ENCODE measurements around the gene CORO1C.

CORO1C gene

DNA sequence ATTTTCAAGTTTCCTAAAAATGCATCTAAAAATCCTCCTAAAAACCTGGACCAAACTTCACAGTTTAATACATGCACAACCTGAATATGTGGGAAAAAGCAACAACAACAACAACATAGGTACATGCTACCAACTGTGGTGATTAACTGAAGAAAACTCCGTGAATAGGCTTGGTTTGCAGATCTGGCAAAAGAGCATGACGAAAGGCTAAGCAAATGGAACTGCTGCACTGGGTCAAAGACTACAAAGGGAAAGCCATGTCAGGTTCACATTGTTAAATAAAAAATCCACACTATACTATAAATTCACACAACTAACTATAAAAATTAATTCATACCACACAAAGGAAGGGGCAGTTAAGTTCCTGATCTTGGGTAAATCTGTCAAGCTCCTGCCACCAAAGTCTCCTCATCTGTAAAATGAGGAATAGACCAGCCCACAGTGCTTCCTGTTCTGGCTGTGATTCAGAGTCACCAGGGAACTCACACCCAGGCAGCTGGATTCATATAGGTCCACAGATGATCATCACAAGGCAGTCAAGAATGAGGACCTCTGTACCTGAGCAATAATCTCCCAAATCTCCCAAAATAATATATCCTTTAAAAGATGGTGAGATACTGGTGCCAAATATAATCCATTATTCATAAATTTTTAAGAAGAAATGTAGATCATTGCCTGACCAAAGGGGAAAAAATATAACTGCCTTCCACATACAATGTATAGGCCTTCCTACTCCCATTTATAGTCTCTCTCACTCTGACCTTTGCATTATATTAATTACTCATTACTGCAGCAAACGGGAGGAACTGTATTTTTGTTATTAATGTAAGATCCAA lies 7.0 kb downstream of the CORO1C start:
- DNase-seq: peak; percentile 20

DNA sequence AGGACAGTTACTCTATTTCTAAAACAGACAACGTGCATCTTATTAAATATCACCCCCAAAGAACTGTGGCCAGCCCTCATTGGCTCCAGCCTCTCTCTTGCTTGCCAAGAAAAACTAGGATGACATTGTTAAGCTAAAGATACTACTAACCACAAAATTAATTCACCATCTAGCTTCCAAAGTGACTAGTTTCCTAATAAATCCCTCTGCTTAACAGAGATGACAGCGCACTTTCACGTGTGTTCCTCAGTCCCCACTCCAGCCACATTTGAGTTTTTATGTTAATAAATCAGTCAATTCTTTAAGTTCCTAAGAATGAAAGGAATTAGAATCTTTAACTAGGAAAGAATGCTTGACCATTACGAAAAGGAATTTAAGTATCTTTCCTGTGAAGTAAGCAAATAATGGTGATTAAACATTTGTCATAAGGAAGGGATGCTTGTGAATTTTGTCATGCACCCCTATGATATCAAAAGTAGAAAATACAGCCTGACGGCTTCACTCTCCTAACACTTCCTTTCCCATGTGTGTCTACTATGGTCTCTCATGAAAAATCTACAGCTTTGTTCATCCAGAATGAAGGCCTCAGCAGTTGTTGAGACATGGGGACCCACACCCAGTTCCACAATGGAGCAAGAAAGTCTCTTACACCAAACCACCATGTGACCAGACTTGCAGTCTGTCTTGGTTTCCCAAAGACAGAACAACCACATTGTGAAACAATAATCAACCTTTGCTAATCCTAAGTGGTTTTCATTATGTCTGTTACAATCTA lies 8.1 kb downstream of the CORO1C start:
- DNase-seq: no peak

DNA sequence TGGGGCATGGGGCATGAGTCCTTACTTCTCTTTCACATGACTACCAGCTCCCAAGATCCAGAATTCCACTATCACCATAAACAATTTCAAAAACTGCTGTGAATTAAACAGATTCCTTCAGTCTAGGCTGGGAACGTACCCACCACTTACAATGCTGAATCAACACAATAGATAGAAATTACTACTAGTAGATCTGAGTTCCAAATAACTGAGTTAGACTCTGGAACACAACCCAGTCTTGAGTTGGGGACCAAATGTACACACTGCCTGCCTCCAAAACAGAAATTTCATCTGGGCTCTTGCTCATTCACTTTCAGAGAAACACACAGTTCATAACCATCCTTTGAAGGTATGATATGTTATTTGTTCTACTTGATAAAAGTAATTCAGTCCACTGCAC lies 8.9 kb downstream of the CORO1C start:
- no peak for DNase-seq

DNA sequence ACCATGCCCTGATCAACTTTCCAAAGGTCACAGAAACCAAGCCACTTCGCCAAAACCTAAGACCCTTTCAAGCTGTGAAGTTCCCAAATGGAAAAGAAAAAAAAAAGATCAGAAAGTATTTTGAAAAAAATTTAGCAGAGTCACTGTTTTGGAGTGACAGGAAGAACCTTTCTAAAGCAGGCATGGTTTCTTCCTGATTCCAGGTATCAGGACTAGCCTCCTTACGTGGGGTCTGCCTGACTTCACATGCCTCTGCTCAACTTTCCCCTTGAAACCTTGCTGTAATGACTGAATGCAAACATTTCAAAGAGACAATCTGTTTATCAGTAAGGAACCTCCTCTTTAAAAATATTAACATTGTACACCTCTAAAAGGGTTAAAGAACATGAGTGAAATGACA lies 9.5 kb downstream of the CORO1C start:
- no peak for DNase-seq

DNA sequence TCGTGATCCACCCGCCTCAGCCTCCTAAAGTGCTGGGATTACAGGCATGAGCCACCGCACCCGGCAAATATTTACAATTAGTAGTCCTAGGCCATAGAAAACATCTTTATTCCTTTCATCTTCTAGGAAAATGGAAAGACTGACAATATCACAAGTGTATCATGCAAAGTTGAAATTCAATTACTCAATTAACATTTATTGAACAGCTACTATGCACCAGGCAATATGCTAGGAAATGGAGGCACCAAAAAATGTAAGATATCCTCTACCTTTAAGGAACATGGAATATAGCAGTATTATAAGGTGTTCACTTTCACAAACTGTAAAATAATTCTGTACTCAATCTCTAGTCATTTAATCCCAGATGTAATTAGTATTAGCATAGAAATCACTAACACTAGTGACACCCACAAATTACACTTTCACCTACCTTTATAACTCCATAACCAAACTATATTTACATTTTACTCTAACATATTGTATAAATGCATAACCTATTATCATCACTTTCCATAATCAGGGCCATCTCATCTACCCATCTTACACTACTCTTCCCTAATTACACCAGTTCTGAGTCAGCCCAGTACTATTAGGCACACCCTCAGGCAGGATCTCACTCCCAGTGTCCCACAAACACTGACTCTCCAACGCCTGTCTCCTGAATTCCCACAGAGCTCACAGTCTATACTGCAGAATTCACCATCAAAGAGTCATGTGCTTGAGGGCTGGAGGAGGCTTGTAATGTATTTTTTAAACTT lies 10.4 kb downstream of the CORO1C start:
- DNase-seq: no peak

DNA sequence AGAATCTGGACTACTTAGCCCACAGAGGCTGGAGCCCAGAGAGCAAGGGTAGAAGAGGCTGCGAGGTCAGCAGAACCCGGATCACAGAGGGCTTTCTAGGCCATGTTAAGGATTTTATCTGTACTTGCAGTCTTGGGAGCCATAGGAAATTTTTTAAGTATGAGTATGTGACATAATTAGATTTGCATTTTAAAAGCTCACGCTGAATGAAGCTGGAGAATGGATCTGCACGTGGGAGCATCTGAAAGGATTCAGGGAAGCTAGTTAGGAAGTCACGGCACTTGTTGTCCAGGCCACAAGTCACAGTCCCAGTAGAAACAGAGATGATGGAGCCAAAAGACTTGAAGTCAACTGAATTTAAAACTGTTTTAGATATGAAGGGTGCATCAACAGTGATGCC lies 14.1 kb downstream of the CORO1C start:
- no peak for DNase-seq

DNA sequence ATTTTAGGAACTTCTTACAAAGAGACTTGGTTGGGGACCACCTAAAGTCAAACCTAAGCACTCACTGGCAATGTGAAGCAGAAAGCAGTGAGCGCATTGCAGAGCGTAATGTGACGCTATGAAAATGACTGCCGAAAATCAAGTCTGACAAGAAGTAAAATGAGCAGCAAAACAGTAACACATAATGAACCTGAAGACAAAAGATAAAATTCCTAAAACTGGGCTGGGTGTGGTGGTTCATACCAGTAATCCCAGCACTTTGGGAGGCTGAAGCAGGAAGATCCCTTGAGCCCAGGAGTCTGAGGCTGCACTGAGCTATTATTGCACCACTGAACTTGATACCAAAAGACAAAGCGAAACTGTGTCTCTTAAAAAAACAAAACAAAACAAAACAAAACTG lies 16.5 kb downstream of the CORO1C start:
- DNase-seq: no peak

DNA sequence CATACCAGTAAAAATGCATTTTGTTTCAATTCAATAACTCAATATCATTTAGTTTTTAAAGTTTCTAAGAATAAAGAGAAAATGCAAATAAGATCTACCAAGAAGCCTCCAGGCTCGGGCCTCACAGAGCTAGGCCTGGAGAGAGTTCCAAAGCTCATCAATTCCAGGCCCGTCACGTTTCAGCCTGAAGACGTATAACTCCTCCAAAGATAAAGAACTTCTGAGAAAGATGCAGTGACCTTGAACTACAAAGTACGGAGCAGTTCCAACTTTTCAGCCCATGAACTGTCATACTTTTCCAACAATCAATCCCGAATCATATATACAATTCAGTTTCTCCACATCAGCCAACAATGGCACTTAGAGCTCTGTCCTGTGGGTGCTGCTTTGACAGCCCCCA lies 17.8 kb downstream of the CORO1C start:
- no peak for DNase-seq

DNA sequence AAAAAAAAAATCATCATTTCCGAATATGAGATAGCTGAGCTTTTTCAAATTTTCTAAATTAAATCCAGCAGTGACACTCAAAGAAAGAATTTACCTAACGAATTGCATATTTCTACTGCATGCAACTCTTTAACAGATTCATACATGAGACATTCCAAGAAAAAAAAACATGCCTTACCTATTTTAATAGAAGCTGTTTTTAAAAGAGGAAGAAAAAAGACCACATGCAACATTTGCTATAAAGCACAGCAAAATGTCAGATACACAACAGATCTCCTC lies 18.5 kb downstream of the CORO1C start:
- DNase-seq: no peak

DNA sequence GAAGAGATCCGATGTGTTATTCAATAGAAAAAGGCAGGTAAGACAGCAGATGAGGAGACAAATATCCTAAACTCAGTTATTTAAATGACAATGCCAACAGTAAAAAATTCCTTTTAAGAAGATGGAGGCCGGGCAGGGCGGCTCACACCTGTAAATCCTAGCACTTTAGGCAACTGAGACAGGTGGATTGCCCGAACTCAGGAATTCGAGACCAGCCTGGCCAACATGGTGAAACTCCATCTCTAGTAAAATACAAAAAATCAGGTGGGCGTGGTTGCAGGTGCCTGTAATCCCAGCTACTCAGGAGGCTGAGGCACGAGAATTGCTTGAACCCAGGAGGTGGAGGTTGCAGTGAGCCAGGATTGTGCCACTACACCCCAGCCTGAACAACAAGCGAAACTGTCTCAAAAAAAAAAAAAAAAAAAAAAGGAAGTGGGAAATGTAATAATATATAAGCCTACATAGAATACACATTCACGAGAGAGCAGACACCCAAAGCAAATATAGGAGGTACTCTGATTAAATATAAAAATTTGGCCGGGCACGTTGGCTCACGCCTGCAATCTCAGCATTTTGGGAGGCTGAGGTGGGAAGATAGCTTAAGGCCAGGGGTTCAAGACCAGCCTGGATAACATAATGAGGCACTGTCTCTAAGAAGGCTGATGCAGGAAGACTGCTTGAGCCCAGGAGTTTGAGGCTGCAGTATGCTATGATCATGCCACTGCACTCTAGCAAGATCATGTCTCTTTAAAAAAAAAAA lies 19.0 kb downstream of the CORO1C start:
- DNase-seq: no peak

DNA sequence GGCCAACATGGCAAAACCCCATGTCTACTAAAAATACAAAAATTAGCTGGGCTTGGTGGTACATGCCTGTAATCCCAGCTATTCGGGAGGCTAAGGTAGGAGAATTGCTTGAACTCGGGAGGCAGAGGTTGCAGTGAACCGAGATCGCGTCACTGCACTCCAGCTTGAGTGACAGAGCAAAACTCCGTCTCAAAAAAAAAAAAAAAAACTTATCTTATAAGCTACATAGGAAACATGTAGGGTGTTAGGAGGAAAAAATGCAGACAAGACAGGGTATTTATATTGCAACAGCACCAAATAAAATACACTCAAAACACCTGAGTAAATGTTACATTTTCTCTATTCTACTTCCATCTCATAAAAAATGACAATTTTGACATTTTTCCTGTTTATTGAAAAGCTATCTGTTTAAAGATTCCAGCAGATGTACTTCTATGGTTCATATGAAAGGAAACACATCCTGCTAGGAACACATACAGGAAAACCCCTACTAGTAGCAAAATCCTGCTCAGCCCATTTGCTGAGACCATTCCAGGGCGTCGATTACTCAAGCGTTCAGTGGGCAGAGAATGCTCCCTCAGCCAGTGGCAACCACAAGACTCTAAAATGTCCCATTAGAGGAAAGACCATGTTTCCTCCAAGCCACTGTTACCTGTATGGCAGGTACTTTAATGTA lies 19.7 kb downstream of the CORO1C start:
- DNase-seq: no peak

DNA sequence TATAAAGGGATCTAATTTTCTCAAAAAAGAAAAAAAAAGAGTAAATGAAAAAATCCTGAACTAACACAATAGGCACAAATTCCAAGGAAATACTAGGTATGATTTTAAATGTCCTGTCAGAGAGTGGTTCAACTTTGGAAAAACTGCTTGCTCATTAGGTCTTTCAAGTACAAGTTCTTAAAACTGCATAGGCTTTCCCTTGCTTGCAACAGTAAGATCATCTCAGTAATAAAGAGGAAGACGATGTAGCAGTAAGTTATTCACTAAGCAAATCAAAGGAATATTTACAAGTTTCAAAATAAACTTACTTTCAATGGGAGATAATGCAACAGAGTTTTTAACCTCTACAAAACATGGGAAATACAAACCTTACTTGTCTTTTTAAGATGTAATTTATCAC lies 21.6 kb downstream of the CORO1C start:
- no peak for DNase-seq

DNA sequence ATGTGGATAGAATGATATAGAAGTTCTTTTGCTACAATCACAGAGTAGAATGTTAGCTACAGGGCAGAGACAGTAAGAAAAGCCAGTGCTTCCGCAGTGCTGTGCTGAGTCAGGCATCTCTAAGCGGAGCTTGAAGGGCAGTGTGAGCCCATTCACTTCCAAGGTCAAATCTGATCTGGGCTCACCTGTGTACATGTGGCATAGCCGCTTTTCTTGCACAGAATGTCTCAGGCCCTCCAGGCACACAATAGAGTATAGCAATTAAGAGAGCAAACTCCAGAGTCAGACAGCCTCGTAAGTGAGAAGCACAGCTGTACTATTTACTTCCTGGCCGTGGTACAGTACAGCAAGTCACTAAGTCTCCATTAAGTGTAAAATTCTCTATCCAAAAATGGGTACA lies 26.8 kb downstream of the CORO1C start:
- DNase-seq: no peak

DNA sequence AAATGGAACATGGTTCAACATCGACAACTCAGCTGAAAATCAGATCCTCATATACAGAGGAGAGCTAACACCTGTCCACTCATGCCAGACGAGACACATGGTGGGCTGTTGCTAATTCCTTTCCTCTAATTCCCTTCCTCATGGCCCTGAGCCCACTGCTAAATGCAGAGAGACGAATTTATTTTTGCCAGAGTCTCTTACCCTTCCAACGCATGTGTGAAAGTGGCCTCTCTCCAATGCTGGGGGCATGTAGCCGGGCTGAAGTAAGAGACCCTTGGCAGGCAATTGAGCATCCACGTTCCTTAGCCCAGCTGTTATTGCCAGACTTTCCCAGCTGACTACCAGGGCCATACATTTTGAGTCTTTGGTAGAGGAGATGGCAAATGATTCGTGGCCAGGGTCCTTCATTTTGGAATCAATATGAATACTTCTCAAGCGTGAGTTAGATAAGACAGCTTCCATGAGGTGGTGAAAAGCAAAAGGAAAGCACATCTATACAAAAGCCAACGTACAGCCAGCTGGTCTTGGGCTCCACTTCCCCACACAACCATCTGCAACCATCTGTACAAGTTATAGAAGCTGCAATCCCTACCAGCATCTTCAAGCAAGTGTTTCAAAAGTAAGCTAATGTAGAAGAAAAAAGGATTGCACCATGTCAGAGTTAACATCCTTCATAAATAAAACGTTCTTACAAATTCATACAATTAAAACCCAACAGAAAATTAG lies 28.6 kb downstream of the CORO1C start:
- no peak for DNase-seq

DNA sequence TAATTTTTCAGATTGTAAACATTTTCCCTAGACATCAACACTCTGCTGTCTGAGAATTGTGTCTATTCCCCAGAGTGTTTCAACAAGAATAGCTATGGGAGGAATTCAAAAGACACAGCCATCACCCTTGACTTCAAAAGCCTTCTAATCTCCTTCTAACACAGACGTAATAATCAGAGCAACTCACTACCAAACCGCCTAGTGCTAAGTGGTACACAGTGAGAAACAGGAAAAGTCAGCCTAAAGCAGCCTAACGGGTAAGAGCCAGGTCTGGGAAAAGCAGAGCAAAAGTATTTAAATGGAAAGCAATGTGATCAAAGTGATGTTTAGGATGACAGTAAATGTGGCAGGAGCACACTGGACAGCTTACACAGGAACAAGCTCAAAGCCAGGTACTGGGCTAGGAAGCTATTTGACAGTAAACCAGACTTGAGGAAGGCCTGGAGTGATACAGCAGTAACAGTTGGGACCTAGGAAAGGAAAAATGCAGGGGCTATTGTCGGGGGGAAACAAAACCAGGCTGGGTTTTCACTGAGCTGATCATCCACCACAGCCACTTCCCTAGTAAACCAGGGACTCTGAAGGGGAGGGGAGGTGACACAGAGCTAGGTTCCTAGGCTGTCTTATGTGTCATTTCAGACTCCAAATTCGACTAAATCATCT lies 29.4 kb downstream of the CORO1C start:
- no peak for DNase-seq

DNA sequence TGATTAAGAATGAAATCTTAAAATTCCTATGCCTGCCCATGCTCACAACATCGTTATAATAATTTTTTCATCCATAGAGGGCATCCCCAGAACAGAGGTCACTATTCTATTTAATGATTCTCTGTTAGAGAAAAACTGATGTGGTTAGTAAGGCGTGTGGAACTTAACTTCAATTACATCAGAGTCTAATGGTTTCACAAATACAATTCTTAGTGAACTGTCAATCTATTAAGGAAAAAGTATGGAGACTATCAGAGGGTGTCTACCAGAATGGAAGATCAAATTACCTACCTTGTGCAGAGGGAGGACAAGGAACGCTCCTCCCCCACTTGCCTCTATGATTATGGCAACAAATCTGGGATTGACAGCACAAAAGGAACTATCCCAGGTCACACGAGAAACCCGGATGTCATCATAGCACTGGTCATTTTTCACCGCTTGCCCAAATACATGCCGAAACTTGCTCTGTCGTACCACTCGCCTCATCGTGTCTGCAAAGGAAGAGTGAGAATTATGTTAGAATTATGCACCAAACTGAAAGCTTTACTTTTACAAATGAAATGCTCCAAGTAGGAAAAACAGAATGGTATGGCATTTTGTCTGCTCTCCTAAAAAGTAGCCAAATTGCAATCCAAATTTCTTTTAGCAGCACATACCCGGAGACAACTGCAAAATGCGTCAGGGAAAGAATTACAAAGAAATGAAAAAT lies 30.3 kb downstream of the CORO1C start:
- no peak for DNase-seq

DNA sequence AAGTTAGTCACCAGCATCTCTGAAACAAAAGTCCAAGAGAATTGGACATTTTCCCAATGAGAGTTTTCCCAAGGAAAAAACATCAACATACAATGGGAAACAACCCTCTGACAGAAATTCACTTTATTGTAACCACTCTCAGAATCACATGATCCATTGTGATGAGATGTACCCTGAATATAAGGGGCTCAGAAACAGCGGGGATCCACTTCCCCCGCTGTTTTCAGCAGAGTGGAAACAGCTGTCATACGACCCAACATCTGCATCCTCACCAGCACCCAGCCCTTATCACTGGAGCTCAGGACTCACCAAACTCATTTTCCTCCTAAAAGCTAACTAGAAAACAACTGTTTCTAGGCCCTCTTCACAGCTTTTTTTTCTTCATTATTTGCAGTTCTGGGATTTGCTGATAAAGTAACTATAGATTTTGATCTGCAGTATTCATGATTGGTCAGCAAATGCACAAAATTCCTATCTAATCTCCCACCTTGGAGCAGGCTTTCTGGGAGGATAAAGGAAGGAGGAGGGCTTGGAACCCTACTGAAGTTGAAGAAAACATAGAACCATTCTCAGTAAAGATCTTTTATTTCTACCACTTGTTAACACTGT lies 31.3 kb downstream of the CORO1C start:
- no peak for DNase-seq

DNA sequence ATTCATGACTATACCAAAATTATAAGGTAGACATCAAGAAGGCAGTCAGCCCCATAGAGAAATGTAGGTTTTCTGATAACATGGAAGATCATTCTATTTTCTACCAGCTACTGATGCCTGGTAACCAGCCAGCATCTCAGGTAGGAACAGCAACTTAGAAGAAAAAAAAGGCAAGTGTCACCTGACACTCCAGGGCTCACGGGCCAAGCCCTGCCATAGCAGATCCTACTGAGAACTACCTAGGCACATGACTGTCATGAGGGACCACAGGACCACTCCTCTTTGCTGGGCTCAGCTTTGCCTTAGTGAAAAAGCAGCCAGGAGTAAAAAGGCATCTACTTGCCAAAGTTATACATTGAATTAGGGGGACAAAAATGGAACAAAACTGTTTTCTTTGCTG lies 33.4 kb downstream of the CORO1C start:
- DNase-seq: no peak

DNA sequence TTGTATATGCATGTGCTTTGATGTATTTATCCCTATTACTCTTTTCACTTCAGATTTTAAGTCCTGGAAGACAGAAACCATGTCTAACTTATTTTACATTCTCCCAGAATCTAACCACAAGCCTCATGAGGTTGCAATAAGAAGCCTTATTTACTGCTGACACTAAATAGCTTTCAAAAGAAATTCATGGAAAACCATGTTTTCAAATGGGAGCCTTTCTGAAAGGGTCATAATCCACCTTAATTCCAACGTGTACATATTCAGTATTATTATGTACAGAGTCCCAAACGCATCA lies 34.4 kb downstream of the CORO1C start:
- DNase-seq: no peak

Data from CD4-positive, alpha-beta T cell treated with Interleukin-4 for 4 hours (primary cell).